HCT116 (cell line): Measurements from ENCODE around the gene NINJ1. TPM values are rescaled to one million over a fixed set of nuclear protein-coding genes. Genes with fewer than 3 reads are reported as not detected.

Experiments used
- ATAC-seq: fragments of 200-7000 bp; cut with Tn5 transposase; 2 replicates; pipeline ENCODE4 v1.9.1; 2020; ENCODE audit warnings: mild to moderate bottlenecking, moderate library complexity
- BruUV-seq: library from RNA; stranded (reverse); fragments of 400-500 nt; replicated peaks from 2 replicates; lab custom pipeline; 2021; lab: Mats Ljungman, UMichigan
- CTCF ChIA-PET: fragments of 300-600 bp; sonication (Branson Sonifier 250); formaldehyde crosslinking; loops from one replicate; lab custom pipeline; 2021; ENCODE audit warnings: antibody characterized with exemption; lab: Charles Lee
- POLR2A ChIA-PET: fragments of 300-600, 350-600 bp; sonication (Branson Sonifier 250); formaldehyde crosslinking; loops from one replicate; lab custom pipeline; 2021; ENCODE audit warnings: antibody characterized with exemption; lab: Charles Lee
- RAD21 ChIA-PET, 2 experiments: fragments of 300-600 bp; sonication (Branson Sonifier 250); formaldehyde crosslinking; loops; one replicate each; lab custom pipeline; 2023; ENCODE audit warnings: low total read pairs in 2 of 2; ENCODE audit not compliant: uncharacterized antibody in 2 of 2, unreplicated experiment in 2 of 2, low non-redundant PET in 1 of 2; lab: Charles Lee
- DNase-seq: peaks from one replicate; pipeline ENCODE4 v3.0.0-alpha.2; 2010; ENCODE audit warnings: low read depth, low spot score
- H2AFZ ChIP-seq: fragments of 200-600 bp; shearing (Covaris generic), sonication (generic); 2 replicates; pipeline ENCODE4 v1.6.1; 2017; ENCODE audit warnings: low read depth, mixed run types, mixed read lengths, antibody characterized with exemption, low read length; ENCODE audit not compliant: poor library complexity, severe bottlenecking
- H3K27ac ChIP-seq: 2 replicates; pipeline ENCODE4 v1.5.1; 2012; ENCODE audit warnings: low read depth, low read length
- H3K27me3 ChIP-seq: fragments of 200-600 bp; sonication (generic); 2 replicates; pipeline ENCODE4 v1.6.1; 2016; ENCODE audit warnings: mixed run types, low read length, mixed read lengths; ENCODE audit not compliant: insufficient read depth
- H3K36me3 ChIP-seq, 2 experiments: fragments of 200-500 bp in 1 of 2; fragments of 200-600 bp in 1 of 2; sonication (Bioruptor generic) in 1 of 2; sonication (generic) in 1 of 2; 2 replicates each; pipeline versions ENCODE4 v1.5.1 to v1.6.1; 2014 to 2016; ENCODE audit warnings: low read length in 2 of 2, inconsistent platforms in 1 of 2, mixed read lengths in 1 of 2, mixed run types in 1 of 2; ENCODE audit not compliant: insufficient read depth in 2 of 2, control insufficient read depth in 1 of 2
- H3K4me1 ChIP-seq, 2 experiments: fragments of 200-600 bp in 1 of 2; sonication (generic) in 1 of 2; 2 replicates each; pipeline versions ENCODE4 v1.5.1 to v1.6.1; 2012 to 2017; ENCODE audit warnings: low read length in 2 of 2, inconsistent platforms in 1 of 2, mild to moderate bottlenecking in 1 of 2, mixed read lengths in 1 of 2, mixed run types in 1 of 2, moderate library complexity in 1 of 2; ENCODE audit not compliant: insufficient read depth in 2 of 2, control insufficient read depth in 1 of 2
- H3K4me2 ChIP-seq: fragments of 200-600 bp; sonication (generic); 2 replicates; pipeline ENCODE4 v1.6.1; 2017; ENCODE audit warnings: mixed run types, low read length, mixed read lengths
- H3K4me3 ChIP-seq, 2 experiments: fragments of 200-600 bp in 1 of 2; sonication (generic) in 1 of 2; replicated peaks in 1 of 2; 2 replicates each; pipeline ENCODE4 v1.5.1; 2011 to 2016; ENCODE audit warnings: low read length in 2 of 2, control low read depth in 1 of 2, low read depth in 1 of 2, mild to moderate bottlenecking in 1 of 2, mixed read lengths in 1 of 2, mixed run types in 1 of 2
- H3K79me2 ChIP-seq: fragments of 200-600 bp; sonication (generic); 2 replicates; pipeline ENCODE4 v1.6.1; 2017; ENCODE audit warnings: mild to moderate bottlenecking, mixed run types, low read length, moderate library complexity, mixed read lengths; ENCODE audit not compliant: insufficient read depth
- H3K9ac ChIP-seq: fragments of 200-600 bp; sonication (generic); 2 replicates; pipeline ENCODE4 v1.6.1; 2016; ENCODE audit warnings: low read length, mixed read lengths
- H3K9me2 ChIP-seq: fragments of 200-600 bp; sonication (generic), shearing (Covaris generic); 2 replicates; pipeline ENCODE4 v1.6.1; 2017; ENCODE audit warnings: mixed run types, mild to moderate bottlenecking, moderate library complexity; ENCODE audit not compliant: insufficient read depth
- H3K9me3 ChIP-seq, 2 experiments: fragments of 200-500 bp in 1 of 2; fragments of 200-600 bp in 1 of 2; sonication (Bioruptor generic) in 1 of 2; sonication (generic) in 1 of 2; 2 replicates each; pipeline ENCODE4 v1.6.1; 2014 to 2017; ENCODE audit warnings: low read length in 2 of 2, mixed read lengths in 2 of 2, inconsistent platforms in 1 of 2, low read depth in 1 of 2, mild to moderate bottlenecking in 1 of 2, mixed run types in 1 of 2, moderate library complexity in 1 of 2; ENCODE audit not compliant: control insufficient read depth in 1 of 2, insufficient read depth in 1 of 2
- H4K20me1 ChIP-seq: fragments of 200-600 bp; sonication (generic), shearing (Covaris generic); 2 replicates; pipeline ENCODE4 v1.6.1; 2017; ENCODE audit warnings: mixed run types, mild to moderate bottlenecking, moderate library complexity; ENCODE audit not compliant: insufficient read depth
- CEBPB ChIP-seq: IDR thresholded peaks from 2 replicates; pipeline ENCODE4 v1.6.1; 2012; ENCODE audit warnings: low read depth
- CTCF ChIP-seq, 3 experiments: fragments of 200-600 bp in 1 of 3; sonication (generic) in 1 of 3; IDR thresholded peaks in 2 of 3; conservative IDR thresholded peaks in 1 of 3; 2 replicates each; pipeline ENCODE4 v1.5.1; 2012 to 2017; ENCODE audit warnings: low read depth in 2 of 3, low read length in 2 of 3, antibody characterized with exemption in 1 of 3, borderline replicate concordance in 1 of 3, control low read depth in 1 of 3, mild to moderate bottlenecking in 1 of 3, mixed read lengths in 1 of 3, mixed run types in 1 of 3, moderate library complexity in 1 of 3; ENCODE audit not compliant: insufficient read depth in 1 of 3
- FOSL1 ChIP-seq: IDR thresholded peaks from 2 replicates; pipeline ENCODE4 v1.6.1; 2012; ENCODE audit warnings: low read depth
- MAX ChIP-seq: IDR thresholded peaks from 2 replicates; pipeline ENCODE4 v1.6.1; 2012
- RAD21 ChIP-seq: IDR thresholded peaks from 2 replicates; pipeline ENCODE4 v1.6.1; 2012; ENCODE audit warnings: low read depth, mild to moderate bottlenecking
- REST ChIP-seq: IDR thresholded peaks from 2 replicates; pipeline ENCODE4 v1.6.1; 2012; ENCODE audit warnings: low read depth
- TCF7L2 ChIP-seq: IDR thresholded peaks from 2 replicates; pipeline ENCODE4 v1.7.0; 2011; ENCODE audit warnings: borderline replicate concordance, inconsistent platforms; ENCODE audit not compliant: insufficient read depth, insufficient read length; ENCODE audit errors: extremely low read depth
- intact Hi-C: fragments of 100-400 bp; cut with micrococcal nuclease; formaldehyde crosslinking; loops from 2 replicates; pipeline ENCODE4 v1.10.0; 2022
- total RNA-seq: library from RNA; stranded (reverse); gene quantifications from one replicate; pipeline ENCODE4 v1.2.1, GENCODE V29; 2021; ENCODE audit not compliant: unreplicated experiment

Gene NINJ1
- total RNA-seq, 1 experiment from 2014 or later, result 34.4 TPM

- Histone ChIP-seq H3K79me2 (no peaks in the 10 kb centered on the region), H3K27me3 (no peaks in the 10 kb centered on the region), H3K4me3 (no peak overlapping the region), H3K9me2 (no peaks in the 10 kb centered on the region), H3K27ac (no peak overlapping the region), H4K20me1 (no peaks in the 10 kb centered on the region), H3K9ac (no peak overlapping the region), H3K4me2 (no peak overlapping the region), H3K36me3 (no peaks in the 10 kb centered on the region), H3K4me1 (peaks cover 3 to 11% of the 10 kb centered on the region in 2 experiments; a peak in 3 of 4 replicates), H2AFZ (no peak overlapping the region), H3K9me3 (no peaks in the 10 kb centered on the region)
- ChIA-PET RAD21 (interaction anchor here in 1 of 2 experiments (0.7 kb wide), 1 partner anchor 139 kb away, joined by 5 read pairs; no protein-coding TSS in a partner anchor), CTCF (interaction anchor here (0.7 kb wide), 1 partner anchor 138 kb away, joined by 8 read pairs; no protein-coding TSS in a partner anchor), POLR2A (no interaction called here)
- no TSS peak for BruUV-seq
- TF ChIP-seq CTCF (IDR thresholded peaks at IDR 0.05 in 2 of 3, conservative IDR thresholded peaks at IDR 0.05 in 1 of 3; ENCODE audit: borderline replicate concordance in 1 of 3, insufficient read depth in 1 of 3, low read depth in 2 of 3, low read length in 2 of 3) (peak in 1 of 3 experiments; percentile 30; a peak in 1 of 6 replicates), RAD21 (no peak; the same call in 1 of the 2 replicates)
- no peak for DNase-seq
- ATAC-seq, result no peak
- intact Hi-C loops, result loop anchor here (10.0 kb wide), 1 partner anchor 291 kb away; the partner anchor contains the start of genes FAM120A and FAM120AOS
These were observed 30.0 kb upstream of the NINJ1 start for GRCh38 chr9:93164085-93164484.

- Histone ChIP-seq H3K4me3 (no peak overlapping the region), H3K4me2 (no peak overlapping the region), H3K4me1 (peaks cover 3 to 11% of the 10 kb centered on the region in 2 experiments; a peak in 3 of 4 replicates), H2AFZ (no peak overlapping the region), H3K9ac (no peak overlapping the region), H4K20me1 (no peaks in the 10 kb centered on the region), H3K36me3 (no peaks in the 10 kb centered on the region), H3K27me3 (no peaks in the 10 kb centered on the region), H3K79me2 (no peaks in the 10 kb centered on the region), H3K27ac (no peak overlapping the region), H3K9me3 (no peaks in the 10 kb centered on the region), H3K9me2 (no peaks in the 10 kb centered on the region)
- ChIA-PET POLR2A (no interaction called here), CTCF (interaction anchor here (1.6 kb wide), 1 partner anchor 141 kb away, joined by 6 read pairs; no protein-coding TSS in a partner anchor), RAD21 (no interaction called here)
- ATAC-seq (no peak), DNase-seq (no peak)
- no TSS peak for BruUV-seq
- intact Hi-C loops, result loop anchor here (10.0 kb wide), 1 partner anchor 293 kb away; the partner anchor contains the start of genes FAM120A and FAM120AOS
- TF ChIP-seq TCF7L2 (no peak), MAX (no peak), FOSL1 (no peak), REST (no peak), CEBPB (no peak), CTCF (IDR thresholded peaks at IDR 0.05 in 2 of 3, conservative IDR thresholded peaks at IDR 0.05 in 1 of 3; ENCODE audit: borderline replicate concordance in 1 of 3, insufficient read depth in 1 of 3, low read depth in 2 of 3, low read length in 2 of 3) (no peak), RAD21 (no peak)
These were observed 27.9 kb upstream of the NINJ1 start for GRCh38 chr9:93161786-93162562.
